ENCODE data around the gene MANSC1. TPM values are rescaled to one million over a fixed set of nuclear protein-coding genes. Genes with fewer than 3 reads are reported as not detected.

Gene MANSC1
- total RNA-seq, 1 donor from 2014 or later, result 6.2 TPM

GRCh38 chr12:12281134-12281533 lies 68.9 kb downstream of the MANSC1 start:
- DNase-seq (ENCODE audit: low spot score), result no peak
- Histone ChIP-seq H3K9ac (no peak overlapping the region), H3K36me3 (no peaks in the 10 kb centered on the region), H4K20me1 (ENCODE audit: low read depth) (no peaks in the 10 kb centered on the region), H3K27ac (no peak overlapping the region), H3K4me1 (peaks cover 29% of the 10 kb centered on the region), H3K4me3 (no peak overlapping the region), H3K9me3 (ENCODE audit: low read depth) (no peaks in the 10 kb centered on the region), H3K79me2 (ENCODE audit: low read depth) (no peaks in the 10 kb centered on the region), H3K4me2 (peak overlapping the region; percentile 5), H3F3A (ENCODE audit: low read depth) (peaks cover 27% of the 10 kb centered on the region), H2AFZ (replicated peaks) (no peak overlapping the region), H3K27me3 (no peaks in the 10 kb centered on the region)
- Mint-ChIP-seq H3K27me3 (ENCODE audit: insufficient read depth, low read depth) (peaks cover 12% of the 10 kb centered on the region), H3K27ac (peak overlapping the region; percentile 6), H3K4me1 (peaks cover 38% of the 10 kb centered on the region), H3K4me3 (peak overlapping the region; percentile 0), H3K36me3 (peaks cover 4% of the 10 kb centered on the region), H3K9me3 (peaks cover 25% of the 10 kb centered on the region)
- TF ChIP-seq EZH2 (IDR thresholded peaks at IDR 0.05) (no peak), EZH2phosphoT487 (IDR thresholded peaks at IDR 0.05) (no peak)
- TF ChIP-seq, protein P1, sequence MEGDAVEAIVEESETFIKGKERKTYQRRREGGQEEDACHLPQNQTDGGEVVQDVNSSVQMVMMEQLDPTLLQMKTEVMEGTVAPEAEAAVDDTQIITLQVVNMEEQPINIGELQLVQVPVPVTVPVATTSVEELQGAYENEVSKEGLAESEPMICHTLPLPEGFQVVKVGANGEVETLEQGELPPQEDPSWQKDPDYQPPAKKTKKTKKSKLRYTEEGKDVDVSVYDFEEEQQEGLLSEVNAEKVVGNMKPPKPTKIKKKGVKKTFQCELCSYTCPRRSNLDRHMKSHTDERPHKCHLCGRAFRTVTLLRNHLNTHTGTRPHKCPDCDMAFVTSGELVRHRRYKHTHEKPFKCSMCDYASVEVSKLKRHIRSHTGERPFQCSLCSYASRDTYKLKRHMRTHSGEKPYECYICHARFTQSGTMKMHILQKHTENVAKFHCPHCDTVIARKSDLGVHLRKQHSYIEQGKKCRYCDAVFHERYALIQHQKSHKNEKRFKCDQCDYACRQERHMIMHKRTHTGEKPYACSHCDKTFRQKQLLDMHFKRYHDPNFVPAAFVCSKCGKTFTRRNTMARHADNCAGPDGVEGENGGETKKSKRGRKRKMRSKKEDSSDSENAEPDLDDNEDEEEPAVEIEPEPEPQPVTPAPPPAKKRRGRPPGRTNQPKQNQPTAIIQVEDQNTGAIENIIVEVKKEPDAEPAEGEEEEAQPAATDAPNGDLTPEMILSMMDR (IDR thresholded peaks at IDR 0.05), result no peak

- peaks cover 34% of the 10 kb centered on the region for H3K9me3 Mint-ChIP-seq
- H3K36me3 Mint-ChIP-seq, result peaks cover 5% of the 10 kb centered on the region
- Histone ChIP-seq H3K9me3 (ENCODE audit: low read depth) (no peaks in the 10 kb centered on the region), H3K36me3 (no peaks in the 10 kb centered on the region), H3F3A (ENCODE audit: low read depth) (peaks cover 20% of the 10 kb centered on the region), H4K20me1 (ENCODE audit: low read depth) (no peaks in the 10 kb centered on the region), H3K4me1 (peaks cover 29% of the 10 kb centered on the region), H3K4me3 (no peak overlapping the region), H3K27me3 (no peaks in the 10 kb centered on the region), H2AFZ (replicated peaks) (no peak overlapping the region), H3K4me2 (no peak overlapping the region), H3K79me2 (ENCODE audit: low read depth) (no peaks in the 10 kb centered on the region), H3K27ac (no peak overlapping the region), H3K9ac (no peak overlapping the region)
- TF ChIP-seq EZH2phosphoT487 (IDR thresholded peaks at IDR 0.05), result no peak
- TF ChIP-seq, protein P1 (IDR thresholded peaks at IDR 0.05), result no peak
- TF ChIP-seq EZH2 (IDR thresholded peaks at IDR 0.05), result no peak
- H3K4me3 Mint-ChIP-seq, result no peak overlapping the region
- no peak for DNase-seq (ENCODE audit: low spot score)
- peaks cover 8% of the 10 kb centered on the region for H3K27me3 Mint-ChIP-seq (ENCODE audit: insufficient read depth, low read depth)
- H3K4me1 Mint-ChIP-seq, result peaks cover 28% of the 10 kb centered on the region
- no peak overlapping the region for H3K27ac Mint-ChIP-seq
These were observed 71.1 kb downstream of the MANSC1 start for GRCh38 chr12:12278899-12279298.

Small RNA genes lying within 50 kb of the gene (small RNA-seq; reads per million reads assigned to genes)
- not detected for gene RNU6-318P

Other genes with a start within 250 kb of the MANSC1 start
- 61.6 and 68.0 TPM in 2 replicates for gene LRP6, start 83.2 kb downstream of the MANSC1 start, total RNA-seq (ENCODE audit: low replicate concordance)
- gene BORCS5, start 6.8 kb upstream of the MANSC1 start, total RNA-seq (ENCODE audit: low replicate concordance), result 11.4 and 13.3 TPM in 2 replicates
- gene DUSP16, start 212.6 kb upstream of the MANSC1 start, total RNA-seq (ENCODE audit: low replicate concordance), result 24.0 and 26.1 TPM in 2 replicates